HEK293T (cell line): Measurements from ENCODE around the gene SORBS1.

Source experiments
- CTCF ChIA-PET: fragments of 350-600 bp; formaldehyde crosslinking; extraction: SDS; loops from one replicate; lab custom pipeline; 2021; ENCODE audit warnings: antibody characterized with exemption, inconsistent platforms; lab: Yijun Ruan, JAX
- POLR2A ChIA-PET: fragments of 350-600 bp; formaldehyde crosslinking; extraction: SDS; loops from one replicate; lab custom pipeline; 2020; ENCODE audit warnings: antibody characterized with exemption, inconsistent platforms; lab: Yijun Ruan, JAX
- DNase-seq: peaks from one replicate; pipeline ENCODE4 v3.0.0; 2012; ENCODE audit warnings: mixed read lengths; ENCODE audit errors: extremely low spot score
- ARNT ChIP-seq: fragments of 450-650 bp; IDR thresholded peaks from 2 replicates; pipeline ENCODE4 v1.6.1; 2017; ENCODE audit warnings: mild to moderate bottlenecking
- BHLHE40 ChIP-seq: fragments of 450-650 bp; IDR thresholded peaks from 2 replicates; pipeline ENCODE4 v1.6.1; 2016; ENCODE audit warnings: mild to moderate bottlenecking, moderate library complexity, borderline replicate concordance
- CTBP1 ChIP-seq: fragments of 450-650 bp; IDR thresholded peaks from 2 replicates; pipeline ENCODE4 v1.6.1; 2016; ENCODE audit warnings: borderline replicate concordance
- ELF4 ChIP-seq: fragments of 450-650 bp; IDR thresholded peaks from 2 replicates; pipeline ENCODE4 v1.6.1; 2017; ENCODE audit warnings: antibody characterized with exemption
- FOXA1 ChIP-seq: fragments of 450-650 bp; IDR thresholded peaks from 2 replicates; pipeline ENCODE4 v1.6.1; 2016; ENCODE audit warnings: mild to moderate bottlenecking
- FOXK2 ChIP-seq: fragments of 450-650 bp; IDR thresholded peaks from 2 replicates; pipeline ENCODE4 v1.6.1; 2016; ENCODE audit warnings: mild to moderate bottlenecking
- FOXM1 ChIP-seq: fragments of 450-650 bp; IDR thresholded peaks from 2 replicates; pipeline ENCODE4 v1.6.1; 2017; ENCODE audit warnings: mild to moderate bottlenecking, borderline replicate concordance
- HDGF ChIP-seq: fragments of 450-650 bp; IDR thresholded peaks from 2 replicates; pipeline ENCODE4 v1.6.1; 2017; ENCODE audit warnings: antibody characterized with exemption, borderline replicate concordance
- L3MBTL2 ChIP-seq: fragments of 450-650 bp; conservative IDR thresholded peaks from 2 replicates; pipeline ENCODE4 v1.6.1; 2016; ENCODE audit warnings: mild to moderate bottlenecking
- LEF1 ChIP-seq: fragments of 450-650 bp; IDR thresholded peaks from 2 replicates; pipeline ENCODE4 v1.6.1; 2017; ENCODE audit warnings: mild to moderate bottlenecking, borderline replicate concordance
- NFRKB ChIP-seq: fragments of 450-650 bp; IDR thresholded peaks from 2 replicates; pipeline ENCODE4 v1.6.1; 2016; ENCODE audit warnings: mild to moderate bottlenecking, moderate library complexity
- PKNOX1 ChIP-seq: fragments of 450-650 bp; IDR thresholded peaks from 2 replicates; pipeline ENCODE4 v1.6.1; 2016
- SP1 ChIP-seq: fragments of 450-650 bp; IDR thresholded peaks from 2 replicates; pipeline ENCODE4 v1.6.1; 2017
- SUZ12 ChIP-seq: fragments of 450-650 bp; IDR thresholded peaks from 2 replicates; pipeline ENCODE4 v1.6.1; 2016; ENCODE audit warnings: mild to moderate bottlenecking
- TARDBP ChIP-seq: fragments of 450-650 bp; IDR thresholded peaks from 2 replicates; pipeline ENCODE4 v1.6.1; 2016
- ZNF384 ChIP-seq: fragments of 450-650 bp; IDR thresholded peaks from 2 replicates; pipeline ENCODE4 v1.6.1; 2016

Gene SORBS1

GRCh38 chr10:95530029-95530428 is 31.1 kb downstream of the SORBS1 start:
- no peak for DNase-seq
- CTCF ChIA-PET, result no interaction called here
- POLR2A ChIA-PET, result no interaction called here

GRCh38 chr10:95526044-95526443 is 35.1 kb downstream of the SORBS1 start:
- TF ChIP-seq BHLHE40 (no peak), TARDBP (no peak), SP1 (no peak), FOXA1 (no peak), HDGF (no peak), NFRKB (no peak), LEF1 (no peak), ZNF384 (no peak)
- POLR2A ChIA-PET, result no interaction called here
- DNase-seq, result no peak
- CTCF ChIA-PET, result no interaction called here

More at GRCh38 chr10:95530029-95530428, 31.1 kb downstream of the SORBS1 start:
- no peak for TF ChIP-seq PKNOX1
- TF ChIP-seq CTBP1, result no peak
- no peak for TF ChIP-seq SP1
- TF ChIP-seq BHLHE40, result no peak

GRCh38 chr10:95525033-95525418 is 36.1 kb downstream of the SORBS1 start:
- no peak for DNase-seq
- no peak for TF ChIP-seq L3MBTL2
- TF ChIP-seq SUZ12, result no peak
- no peak for TF ChIP-seq BHLHE40
- TF ChIP-seq ELF4, result no peak
- TF ChIP-seq PKNOX1, result no peak
- no peak for TF ChIP-seq HDGF
- TF ChIP-seq TARDBP, result no peak
- no peak for TF ChIP-seq NFRKB
- no peak for TF ChIP-seq ZNF384
- TF ChIP-seq FOXM1, result no peak
- TF ChIP-seq SP1, result no peak
- no peak for TF ChIP-seq FOXK2
- TF ChIP-seq LEF1, result no peak
- no peak for TF ChIP-seq ARNT
- TF ChIP-seq CTBP1, result no peak
- TF ChIP-seq FOXA1, result no peak
- CTCF ChIA-PET, result no interaction called here
- POLR2A ChIA-PET, result no interaction called here

GRCh38 chr10:95524358-95525032 is 36.7 kb downstream of the SORBS1 start:
- CTCF ChIA-PET, result no interaction called here
- POLR2A ChIA-PET, result no interaction called here
- no peak for DNase-seq
- no peak for TF ChIP-seq FOXM1
- no peak for TF ChIP-seq CTBP1

GRCh38 chr10:95522117-95522516 is 39.1 kb downstream of the SORBS1 start:
- no peak for TF ChIP-seq NFRKB
- TF ChIP-seq HDGF, result no peak
- no peak for TF ChIP-seq PKNOX1
- no peak for TF ChIP-seq FOXM1
- no peak for TF ChIP-seq CTBP1
- no peak for TF ChIP-seq FOXK2
- DNase-seq, result no peak
- POLR2A ChIA-PET, result no interaction called here
- CTCF ChIA-PET, result no interaction called here

- TF ChIP-seq ZNF384, result no peak
- no peak for TF ChIP-seq BHLHE40
- TF ChIP-seq NFRKB, result no peak
- DNase-seq, result no peak
- POLR2A ChIA-PET, result no interaction called here
- CTCF ChIA-PET, result no interaction called here
Measured at GRCh38 chr10:95520617-95521016, 40.6 kb downstream of the SORBS1 start.
